ENCODE measurements around the gene GRIP1.

The GRIP1 gene

GRCh38 chr12:66365718-66366490, 313.0 kb downstream of the GRIP1 start:
- DNase-seq = no peak

- no peak for DNase-seq
These were observed 317.2 kb downstream of the GRIP1 start for GRCh38 chr12:66361703-66362102.

GRCh38 chr12:66359300-66359699, 319.6 kb downstream of the GRIP1 start:
- no peak for DNase-seq

GRCh38 chr12:66354291-66354690, 324.6 kb downstream of the GRIP1 start:
- no peak for DNase-seq

GRCh38 chr12:66352899-66353298, 326.0 kb downstream of the GRIP1 start:
- DNase-seq = no peak

GRCh38 chr12:66352197-66352596, 326.7 kb downstream of the GRIP1 start:
- DNase-seq = peak in 1 of 2 donors; percentile 33

- DNase-seq = no peak
These were observed 327.6 kb downstream of the GRIP1 start for GRCh38 chr12:66351301-66351700.

- no peak for DNase-seq
These were observed 332.9 kb downstream of the GRIP1 start for GRCh38 chr12:66345956-66346355.

- DNase-seq = no peak
These were observed 333.7 kb downstream of the GRIP1 start for GRCh38 chr12:66345212-66345611.

- no peak for DNase-seq
These were observed 337.8 kb downstream of the GRIP1 start for GRCh38 chr12:66341126-66341525.

GRCh38 chr12:66340131-66340530, 338.7 kb downstream of the GRIP1 start:
- no peak for DNase-seq

- DNase-seq = no peak
These were observed 341.4 kb downstream of the GRIP1 start for GRCh38 chr12:66337381-66338010.

GRCh38 chr12:66335746-66336145, 343.1 kb downstream of the GRIP1 start:
- DNase-seq = no peak

- DNase-seq = no peak
These were observed 347.1 kb downstream of the GRIP1 start for GRCh38 chr12:66331814-66332213.

GRCh38 chr12:66331016-66331415, 347.9 kb downstream of the GRIP1 start:
- no peak for DNase-seq

GRCh38 chr12:66329941-66330340, 348.9 kb downstream of the GRIP1 start:
- DNase-seq = no peak

GRCh38 chr12:66323017-66323416, 355.9 kb downstream of the GRIP1 start:
- DNase-seq = no peak

- DNase-seq = no peak
These were observed 357.4 kb downstream of the GRIP1 start for GRCh38 chr12:66321435-66321834.

- DNase-seq = no peak
These were observed 357.9 kb downstream of the GRIP1 start for GRCh38 chr12:66320996-66321395.

GRCh38 chr12:66319266-66319954, 359.5 kb downstream of the GRIP1 start:
- DNase-seq = no peak

- DNase-seq = no peak
These were observed 364.6 kb downstream of the GRIP1 start for GRCh38 chr12:66314278-66314677.

GRCh38 chr12:66312189-66312588, 366.7 kb downstream of the GRIP1 start:
- no peak for DNase-seq

- DNase-seq = no peak
These were observed 369.3 kb downstream of the GRIP1 start for GRCh38 chr12:66309606-66310005.

- DNase-seq = no peak
These were observed 374.5 kb downstream of the GRIP1 start for GRCh38 chr12:66304296-66304900.
